Measurements from ENCODE around the gene PIP5K1C. TPM values are rescaled to one million over a fixed set of nuclear protein-coding genes. Genes with fewer than 3 reads are reported as not detected.

The PIP5K1C gene, protein sequence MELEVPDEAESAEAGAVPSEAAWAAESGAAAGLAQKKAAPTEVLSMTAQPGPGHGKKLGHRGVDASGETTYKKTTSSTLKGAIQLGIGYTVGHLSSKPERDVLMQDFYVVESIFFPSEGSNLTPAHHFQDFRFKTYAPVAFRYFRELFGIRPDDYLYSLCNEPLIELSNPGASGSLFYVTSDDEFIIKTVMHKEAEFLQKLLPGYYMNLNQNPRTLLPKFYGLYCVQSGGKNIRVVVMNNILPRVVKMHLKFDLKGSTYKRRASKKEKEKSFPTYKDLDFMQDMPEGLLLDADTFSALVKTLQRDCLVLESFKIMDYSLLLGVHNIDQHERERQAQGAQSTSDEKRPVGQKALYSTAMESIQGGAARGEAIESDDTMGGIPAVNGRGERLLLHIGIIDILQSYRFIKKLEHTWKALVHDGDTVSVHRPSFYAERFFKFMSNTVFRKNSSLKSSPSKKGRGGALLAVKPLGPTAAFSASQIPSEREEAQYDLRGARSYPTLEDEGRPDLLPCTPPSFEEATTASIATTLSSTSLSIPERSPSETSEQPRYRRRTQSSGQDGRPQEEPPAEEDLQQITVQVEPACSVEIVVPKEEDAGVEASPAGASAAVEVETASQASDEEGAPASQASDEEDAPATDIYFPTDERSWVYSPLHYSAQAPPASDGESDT
- 13.3 and 15.8 TPM in 2 replicates for total RNA-seq (2022)
- percentile 39 among the genes with signal in this experiment for Bru-seq, nascent RNA
- BruChase-seq, experiment 1, labeled RNA remaining after a 6-hour chase: percentile 56 among the genes with signal in this experiment
- percentile 49 among the genes with signal in this experiment for BruChase-seq, experiment 2, labeled RNA remaining after a 2-hour chase
- long read RNA-seq, full-length matches to known transcripts: 10 of 27 reads
- long read RNA-seq, partial matches to known transcripts: 5 of 27 reads
- long read RNA-seq, other reads (novel, unspliced or antisense): 12 of 27 reads

- no peaks in the 10 kb centered on the region for H3K27me3 Mint-ChIP-seq (ENCODE audit: insufficient read depth, unreplicated experiment)
- peak; percentile 87 for DNase-seq (ENCODE audit: unreplicated experiment)
- BruUV-seq (replicated peaks): no TSS peak
- H3K27ac Mint-ChIP-seq (ENCODE audit: low read depth, unreplicated experiment): peak within 1 kb of the TSS; percentile 35
- intact Hi-C loops (cut with micrococcal nuclease): loop anchor here (10.0 kb wide), 1 partner anchor 146 kb away; the partner anchor contains the start of gene MFSD12
- peaks cover 6% of the 10 kb centered on the region for H3K36me3 Mint-ChIP-seq (ENCODE audit: insufficient read depth, unreplicated experiment)
- CTCF ChIA-PET: interaction anchor here (1.3 to 1.6 kb wide), 6 partner anchors 9 to 395 kb away, joined by 3 to 5 read pairs (median 4); no protein-coding TSS in a partner anchor
- POLR2A ChIA-PET: interaction anchor here (1.2 to 2.0 kb wide), 3 partner anchors 8 to 62 kb away, joined by 3 to 7 read pairs (median 4); partner anchors contain the start of genes APBA3 and MRPL54
- peak within 1 kb of the TSS; percentile 87 for H3K4me3 Mint-ChIP-seq (ENCODE audit: unreplicated experiment)
- H3K4me1 Mint-ChIP-seq (ENCODE audit: insufficient read depth, unreplicated experiment): no peaks in the 10 kb centered on the region
- TF ChIP-seq, protein P1, sequence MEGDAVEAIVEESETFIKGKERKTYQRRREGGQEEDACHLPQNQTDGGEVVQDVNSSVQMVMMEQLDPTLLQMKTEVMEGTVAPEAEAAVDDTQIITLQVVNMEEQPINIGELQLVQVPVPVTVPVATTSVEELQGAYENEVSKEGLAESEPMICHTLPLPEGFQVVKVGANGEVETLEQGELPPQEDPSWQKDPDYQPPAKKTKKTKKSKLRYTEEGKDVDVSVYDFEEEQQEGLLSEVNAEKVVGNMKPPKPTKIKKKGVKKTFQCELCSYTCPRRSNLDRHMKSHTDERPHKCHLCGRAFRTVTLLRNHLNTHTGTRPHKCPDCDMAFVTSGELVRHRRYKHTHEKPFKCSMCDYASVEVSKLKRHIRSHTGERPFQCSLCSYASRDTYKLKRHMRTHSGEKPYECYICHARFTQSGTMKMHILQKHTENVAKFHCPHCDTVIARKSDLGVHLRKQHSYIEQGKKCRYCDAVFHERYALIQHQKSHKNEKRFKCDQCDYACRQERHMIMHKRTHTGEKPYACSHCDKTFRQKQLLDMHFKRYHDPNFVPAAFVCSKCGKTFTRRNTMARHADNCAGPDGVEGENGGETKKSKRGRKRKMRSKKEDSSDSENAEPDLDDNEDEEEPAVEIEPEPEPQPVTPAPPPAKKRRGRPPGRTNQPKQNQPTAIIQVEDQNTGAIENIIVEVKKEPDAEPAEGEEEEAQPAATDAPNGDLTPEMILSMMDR (IDR thresholded peaks at IDR 0.05; ENCODE audit: unreplicated experiment): peak; percentile 68
- H3K9me3 Mint-ChIP-seq (ENCODE audit: unreplicated experiment): no peaks in the 10 kb centered on the region
Measured at GRCh38 chr19:3700242-3701032, at the start of gene PIP5K1C. TSS of gene PIP5K1C (minus strand) at chr19:3700468. CDS start at chr19:3700390, 78 bp downstream.

DNA sequence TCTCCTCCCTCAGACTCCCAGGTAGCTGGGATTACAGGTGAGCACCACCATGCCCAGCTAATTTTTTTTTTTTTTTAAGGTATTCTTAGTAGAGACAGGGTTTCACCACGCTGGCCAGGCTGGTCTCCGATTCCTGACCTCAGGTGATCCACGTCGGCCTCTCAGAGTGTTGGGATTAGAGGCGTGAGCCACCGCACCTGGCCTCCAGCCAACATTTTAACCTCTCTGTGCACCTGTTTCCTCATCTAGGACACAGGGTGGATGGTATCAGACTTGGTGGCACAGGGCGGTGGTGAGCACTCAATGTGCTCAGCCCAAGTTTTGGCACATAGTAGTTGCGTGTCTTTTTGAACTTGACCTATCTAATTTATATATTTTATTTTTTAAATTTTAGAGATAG is 48.7 kb upstream of the PIP5K1C start:
- no peaks in the 10 kb centered on the region for H3K27me3 Mint-ChIP-seq (ENCODE audit: insufficient read depth, unreplicated experiment)
- TF ChIP-seq, protein P1 (IDR thresholded peaks at IDR 0.05; ENCODE audit: unreplicated experiment): no peak
- H3K27ac Mint-ChIP-seq (ENCODE audit: low read depth, unreplicated experiment): no peak overlapping the region
- H3K4me1 Mint-ChIP-seq (ENCODE audit: insufficient read depth, unreplicated experiment): no peaks in the 10 kb centered on the region
- POLR2A ChIA-PET: no interaction called here
- CTCF ChIA-PET: no interaction called here
- intact Hi-C loops (cut with micrococcal nuclease): no loop called here
- no peaks in the 10 kb centered on the region for H3K9me3 Mint-ChIP-seq (ENCODE audit: unreplicated experiment)
- peaks cover 14% of the 10 kb centered on the region for H3K36me3 Mint-ChIP-seq (ENCODE audit: insufficient read depth, unreplicated experiment)
- BruUV-seq (replicated peaks): no TSS peak
- DNase-seq (ENCODE audit: unreplicated experiment): no peak
- no peak overlapping the region for H3K4me3 Mint-ChIP-seq (ENCODE audit: unreplicated experiment)

GRCh38 chr19:3746371-3747056 is 46.2 kb upstream of the PIP5K1C start:
- Mint-ChIP-seq H3K4me3 (ENCODE audit: unreplicated experiment) (no peak overlapping the region), H3K27me3 (ENCODE audit: insufficient read depth, unreplicated experiment) (no peaks in the 10 kb centered on the region), H3K36me3 (ENCODE audit: insufficient read depth, unreplicated experiment) (peaks cover 2% of the 10 kb centered on the region), H3K27ac (ENCODE audit: low read depth, unreplicated experiment) (no peak overlapping the region), H3K4me1 (ENCODE audit: insufficient read depth, unreplicated experiment) (no peaks in the 10 kb centered on the region), H3K9me3 (ENCODE audit: unreplicated experiment) (no peaks in the 10 kb centered on the region)
- ChIA-PET CTCF (interaction anchor here (0.6 to 1.0 kb wide), 2 partner anchors 36 to 207 kb away, joined by 3 read pairs; no protein-coding TSS in a partner anchor), POLR2A (no interaction called here)
- intact Hi-C loops (cut with micrococcal nuclease): no loop called here
- DNase-seq (ENCODE audit: unreplicated experiment): no peak
- BruUV-seq (replicated peaks): no TSS peak
- TF ChIP-seq, protein P1 (IDR thresholded peaks at IDR 0.05; ENCODE audit: unreplicated experiment): no peak

Measured in MCF 10A (cell line).